ENCODE results near the gene ABTB1. TPM values are rescaled to one million over a fixed set of nuclear protein-coding genes. Genes with fewer than 3 reads are reported as not detected.
A peak's percentile ranks its signal among the peaks of the same experiment; 100 is the strongest.

ABTB1 gene
- total RNA-seq, 1 donor from 2014 or later = 16.3 TPM

DNA sequence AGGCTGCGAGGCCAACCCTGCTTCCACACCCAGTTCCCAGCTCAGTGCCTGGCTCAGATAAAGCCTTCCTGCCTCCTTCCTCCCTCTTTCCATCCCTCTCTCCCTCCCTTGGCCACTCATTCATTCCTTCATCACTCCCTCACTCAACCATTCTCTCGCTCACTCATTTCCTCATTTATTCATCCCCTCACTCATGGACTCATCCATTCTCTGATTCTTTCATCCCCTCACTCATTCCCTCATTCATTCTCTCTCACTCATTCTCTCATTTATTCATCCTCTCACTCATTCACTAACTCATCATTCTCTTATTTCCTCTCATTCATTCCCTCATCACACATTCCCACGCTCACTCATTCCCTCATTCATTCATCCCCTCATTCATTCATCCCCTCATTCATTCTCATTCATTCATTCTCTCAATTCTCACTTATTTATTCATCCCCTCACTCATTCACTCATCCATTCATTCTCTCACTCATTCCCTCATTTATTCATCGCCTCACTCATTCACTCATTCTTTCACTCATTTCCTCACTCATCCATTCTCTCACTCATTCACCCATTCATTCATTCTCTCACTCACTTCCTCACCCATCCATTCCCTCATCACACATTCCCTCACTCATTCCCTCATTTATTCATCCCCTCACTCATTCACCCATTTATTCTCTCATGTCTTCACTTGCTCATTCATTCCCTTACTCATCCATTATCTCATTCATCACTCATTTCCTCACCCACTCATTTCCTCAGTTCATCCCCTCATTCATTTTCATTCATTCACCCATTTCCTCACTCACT lies 13.2 kb downstream of the ABTB1 start:
- DNase-seq (ENCODE audit: low spot score) (no peak), ATAC-seq (no peak)

- DNase-seq (ENCODE audit: low spot score) (no peak), ATAC-seq (no peak)
Observed at GRCh38 chr3:127686512-127686894, 13.8 kb downstream of the ABTB1 start.

DNA sequence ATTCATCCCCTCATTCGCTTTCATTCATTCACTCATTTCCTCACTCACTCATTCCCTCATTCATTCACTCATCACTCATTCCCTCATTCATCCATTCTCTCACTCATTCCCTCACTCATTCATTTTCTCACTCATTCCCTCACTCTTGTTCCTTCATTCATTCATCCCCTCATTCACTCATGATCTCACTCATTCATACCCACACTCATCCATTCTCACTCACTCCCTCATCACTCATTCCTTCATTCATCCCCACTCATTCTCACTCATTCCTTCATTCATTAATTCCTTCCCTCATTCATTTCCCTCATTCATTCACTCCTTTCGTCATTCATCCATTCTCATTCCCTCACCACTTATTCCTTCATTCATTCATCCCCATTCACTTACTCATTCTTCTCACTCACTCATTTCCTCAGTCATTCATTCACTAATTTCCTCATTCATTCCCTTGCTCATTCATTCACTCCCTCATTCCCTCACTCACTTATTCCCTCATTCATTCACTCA lies 14.5 kb downstream of the ABTB1 start:
- no peak for DNase-seq (ENCODE audit: low spot score)
- ATAC-seq = no peak

DNA sequence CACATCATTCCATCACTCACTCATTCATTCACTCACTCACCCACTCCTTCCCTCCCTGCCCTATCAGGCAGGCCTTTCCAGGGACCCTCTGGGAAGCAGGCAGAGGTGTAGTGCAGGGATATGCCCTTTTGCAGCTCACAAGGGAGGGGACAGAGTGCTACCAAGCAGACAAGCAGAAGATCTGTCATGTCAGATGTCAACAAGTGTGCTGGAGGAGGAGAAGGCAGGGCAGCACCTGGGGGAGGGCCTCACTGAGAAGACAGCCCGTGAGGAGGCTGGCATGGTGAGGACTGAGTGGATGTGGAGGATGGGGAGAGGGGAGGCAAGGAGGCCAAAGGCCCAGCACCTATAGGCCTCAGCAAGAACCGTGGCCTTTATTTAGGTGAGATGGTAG lies 15.3 kb downstream of the ABTB1 start:
- ATAC-seq = no peak

DNA sequence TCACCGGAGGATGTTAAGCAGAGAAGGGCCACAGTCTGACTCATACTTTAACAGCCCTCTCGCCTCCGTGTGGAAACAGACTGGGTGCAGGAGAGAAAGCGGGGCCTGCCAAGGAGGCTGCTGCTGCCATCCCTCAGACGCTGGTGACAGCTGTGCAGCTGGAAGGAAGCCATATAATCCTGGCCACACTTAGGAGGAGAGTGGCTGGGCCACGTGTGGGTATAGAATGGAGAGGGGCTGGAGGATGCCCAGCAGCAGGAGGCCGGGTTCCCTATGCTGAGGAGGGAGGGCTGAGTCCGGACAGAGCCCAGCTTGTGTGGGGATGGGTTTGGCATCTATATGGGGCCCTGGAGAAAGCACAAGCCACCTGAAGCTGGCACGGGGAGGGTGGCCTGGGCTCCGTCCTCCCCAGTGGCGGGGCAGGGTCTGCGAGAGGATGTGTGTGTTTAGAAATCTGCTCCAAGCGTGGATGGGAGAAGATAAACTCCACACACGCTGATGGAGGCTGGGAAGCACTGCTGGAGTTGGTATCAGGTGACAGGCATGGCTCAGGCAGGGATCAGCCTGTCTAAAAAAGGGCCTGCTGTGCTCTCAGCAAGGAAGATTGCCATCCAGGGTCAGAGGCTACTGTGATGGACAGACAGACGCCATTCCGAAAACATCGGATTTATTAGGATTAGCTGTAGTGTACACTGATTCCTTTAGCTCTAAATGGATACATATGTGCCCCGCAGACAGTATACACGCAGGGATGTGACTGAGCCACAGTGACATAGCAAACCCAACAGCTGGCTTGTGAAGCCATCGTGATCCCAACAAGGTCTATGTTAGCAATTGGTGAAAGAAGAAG lies 15.9 kb downstream of the ABTB1 start:
- DNase-seq (ENCODE audit: low spot score) = peak; percentile 44
- ATAC-seq = no peak

More for the DNA sequence above, 15.3 kb downstream of the ABTB1 start:
- DNase-seq (ENCODE audit: low spot score) = peak; percentile 41

DNA sequence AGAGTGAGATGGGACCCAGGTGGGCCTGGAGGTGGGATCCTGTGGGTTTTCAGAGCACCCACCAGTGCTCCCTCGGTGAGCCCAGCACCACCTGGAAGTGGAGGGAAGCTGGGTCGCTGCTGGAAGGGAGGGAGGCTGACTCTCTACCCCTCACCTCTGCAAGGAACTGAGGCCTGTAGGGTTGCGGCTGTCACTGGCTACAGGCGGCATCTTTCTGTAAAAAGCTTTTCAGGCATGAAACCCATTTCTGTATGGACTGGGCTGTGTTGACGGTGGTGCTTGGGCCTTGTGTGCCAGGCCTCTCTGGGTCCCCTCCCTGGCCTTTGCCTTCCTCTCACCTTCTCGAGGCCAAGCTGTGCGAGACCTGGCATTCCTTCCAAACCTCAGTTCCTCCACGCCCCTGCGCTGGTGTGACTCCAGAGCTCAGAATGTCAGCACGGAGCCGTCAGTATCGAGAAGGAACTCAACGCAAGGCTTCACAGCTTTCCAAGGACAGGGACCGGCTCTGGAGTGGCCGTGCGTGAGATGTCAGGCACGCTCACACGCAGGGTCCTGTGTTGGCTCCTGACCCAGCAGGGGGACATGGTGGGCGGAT lies 16.6 kb downstream of the ABTB1 start:
- DNase-seq (ENCODE audit: low spot score) = peak; percentile 41

DNA sequence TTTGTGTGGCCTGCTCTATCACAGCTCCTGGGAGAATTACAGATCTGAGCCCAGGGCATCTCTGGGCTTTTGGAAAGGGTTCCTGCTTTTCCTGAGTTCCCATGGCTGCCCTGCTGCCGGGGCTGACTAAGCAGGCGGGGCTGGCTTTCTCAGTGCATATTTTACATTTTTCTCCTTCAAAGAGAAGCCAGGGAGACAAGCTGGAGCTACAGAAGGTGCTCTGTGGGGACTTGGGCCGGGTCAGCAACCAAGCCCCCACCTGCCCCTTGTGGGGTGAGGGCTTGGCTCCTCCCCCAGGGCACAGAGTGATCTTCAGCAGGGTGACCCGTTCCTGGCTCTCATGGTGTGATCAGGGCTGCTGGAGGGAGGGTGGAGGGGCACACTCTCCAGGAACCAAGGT lies 17.4 kb downstream of the ABTB1 start:
- no peak for DNase-seq (ENCODE audit: low spot score)
- ATAC-seq = no peak

More for the DNA sequence above, 16.6 kb downstream of the ABTB1 start:
- no peak for ATAC-seq

- ATAC-seq (peak; percentile 54), DNase-seq (ENCODE audit: low spot score) (no peak)
Observed at GRCh38 chr3:127690823-127691452, 18.2 kb downstream of the ABTB1 start.

GRCh38 chr3:127691489-127691888 lies 18.7 kb downstream of the ABTB1 start:
- DNase-seq (ENCODE audit: low spot score) (no peak), ATAC-seq (no peak)

DNA sequence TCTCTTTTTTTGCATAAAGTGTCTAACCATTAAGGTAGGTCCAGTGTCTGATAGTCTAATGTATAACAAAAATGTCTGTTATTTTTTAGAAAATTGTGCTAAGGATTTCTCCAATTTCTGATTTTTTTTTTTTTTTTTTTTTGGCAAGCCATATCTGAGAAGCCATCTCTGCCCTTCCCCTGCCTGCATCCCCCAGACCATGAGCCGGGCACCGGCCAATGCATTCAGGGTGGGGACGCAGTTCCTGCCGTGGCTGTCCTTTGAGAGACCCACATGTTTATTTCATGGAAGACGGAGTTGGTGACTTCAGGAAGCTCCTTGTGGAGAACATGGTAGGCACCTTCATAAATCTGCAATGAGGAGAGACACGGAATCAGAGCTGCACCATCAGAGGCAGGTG lies 19.2 kb downstream of the ABTB1 start:
- DNase-seq (ENCODE audit: low spot score) (no peak), ATAC-seq (no peak)

- ATAC-seq (no peak), DNase-seq (ENCODE audit: low spot score) (no peak)
Observed at GRCh38 chr3:127692501-127693335, 20.0 kb downstream of the ABTB1 start.

- DNase-seq (ENCODE audit: low spot score) (no peak), ATAC-seq (no peak)
Observed at GRCh38 chr3:127693336-127693843, 20.6 kb downstream of the ABTB1 start.

- peak; percentile 72 for ATAC-seq
Observed at GRCh38 chr3:127694467-127695215, 21.9 kb downstream of the ABTB1 start.

GRCh38 chr3:127697551-127698240 lies 24.9 kb downstream of the ABTB1 start:
- DNase-seq (ENCODE audit: low spot score) = peak; percentile 86
- ATAC-seq = peak; percentile 56

More at GRCh38 chr3:127694467-127695215, 21.9 kb downstream of the ABTB1 start:
- DNase-seq (ENCODE audit: low spot score) = peak; percentile 83

DNA sequence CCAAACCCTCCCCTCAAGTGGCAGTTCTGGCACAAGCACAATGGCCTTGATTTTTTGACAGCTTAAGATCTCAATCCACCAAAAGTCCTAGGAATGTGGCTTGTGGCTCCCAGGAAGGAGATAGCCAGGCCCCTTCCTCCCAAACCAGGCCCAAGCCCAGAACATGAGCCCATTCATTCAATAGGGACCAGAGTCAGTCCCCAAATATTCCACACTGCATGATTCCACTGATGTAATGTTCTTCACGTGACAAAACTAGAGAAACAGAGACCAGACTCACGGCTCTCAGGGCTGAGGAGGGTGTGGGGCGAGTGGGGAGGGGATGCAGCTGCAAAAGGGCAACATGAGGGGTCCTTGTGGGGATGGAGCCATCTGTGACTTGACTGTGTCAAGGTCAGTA lies 25.5 kb downstream of the ABTB1 start:
- ATAC-seq (no peak), DNase-seq (ENCODE audit: low spot score) (no peak)

GRCh38 chr3:127698691-127699415 lies 26.1 kb downstream of the ABTB1 start:
- ATAC-seq = no peak
- no peak for DNase-seq (ENCODE audit: low spot score)

DNA sequence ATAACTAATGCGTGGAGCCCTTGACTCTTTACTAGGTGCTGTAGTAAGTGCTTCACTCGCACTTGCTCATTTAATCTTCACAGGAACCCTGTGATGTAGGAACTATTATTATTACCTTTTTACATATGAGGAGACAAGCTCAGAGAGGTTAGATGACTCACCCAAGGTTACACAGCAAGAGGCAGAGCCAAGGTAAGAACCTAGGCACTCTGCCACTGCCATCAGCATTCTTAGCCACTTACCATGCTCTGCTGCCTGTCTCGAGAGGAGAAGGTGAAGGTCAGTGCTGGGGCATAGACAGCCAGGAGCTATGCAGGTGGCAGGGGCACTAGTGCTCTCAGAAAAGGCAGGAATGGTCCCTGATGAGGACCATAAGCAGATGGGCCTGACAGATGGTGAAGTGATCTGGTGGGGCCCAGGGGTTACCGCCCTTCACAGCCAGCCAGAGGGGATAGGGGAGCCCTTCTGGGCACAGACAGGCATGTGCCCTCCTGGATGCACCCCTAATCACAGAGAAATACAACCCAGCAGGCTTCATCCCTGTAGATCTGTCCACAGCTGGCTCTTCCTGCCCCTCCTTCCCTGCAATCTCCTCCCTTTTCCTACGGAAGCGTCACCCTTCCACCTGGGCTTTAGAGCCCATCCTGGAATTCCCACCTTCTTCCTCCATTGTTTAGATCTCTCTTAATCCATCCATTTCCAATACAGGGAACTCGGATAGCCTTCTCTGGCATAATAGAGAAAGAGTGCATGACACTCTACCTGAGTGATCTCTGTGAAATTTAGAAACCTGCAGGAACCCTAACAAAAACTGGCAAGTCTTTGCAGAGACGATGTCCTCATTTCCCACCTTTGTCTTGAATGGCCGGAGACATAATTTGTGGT lies 26.9 kb downstream of the ABTB1 start:
- ATAC-seq (no peak), DNase-seq (ENCODE audit: low spot score) (no peak)
